Natural killer cell (primary cell): ENCODE data around the gene KCNF1. TPM values are rescaled to one million over a fixed set of nuclear protein-coding genes. Genes with fewer than 3 reads are reported as not detected.

Experiments used
- ATAC-seq, 3 donors: fragments of 150-1000 bp in 2 of 3; fragments of 200-7000 bp in 1 of 3; cut with Tn5 transposase; 1 replicate in 1 of 3; 2 replicates in 2 of 3; pipeline ENCODE4 v1.10.0; 2021; ENCODE audit warnings: mild to moderate bottlenecking in 2 of 3, moderate library complexity in 2 of 3
- DNase-seq, 2 donors: peaks; one replicate each; pipeline versions ENCODE4 v3.0.0 to v3.0.0-alpha.2; 2013 to 2021; ENCODE audit warnings: mixed read lengths in 1 of 2
- H3K27ac ChIP-seq: one replicate; pipeline ENCODE4 v1.5.1; 2013; ENCODE audit warnings: mild to moderate bottlenecking, low read length
- H3K27me3 ChIP-seq: one replicate; pipeline ENCODE4 v1.6.1; 2013; ENCODE audit warnings: low read length; ENCODE audit not compliant: control insufficient read depth, insufficient read depth
- H3K36me3 ChIP-seq: one replicate; pipeline ENCODE4 v1.6.1; 2013; ENCODE audit warnings: low read length; ENCODE audit not compliant: control insufficient read depth, insufficient read depth
- H3K4me1 ChIP-seq: one replicate; pipeline ENCODE4 v1.6.1; 2013; ENCODE audit warnings: low read length; ENCODE audit not compliant: control insufficient read depth, insufficient read depth
- H3K4me3 ChIP-seq: one replicate; pipeline ENCODE4 v1.5.1; 2013; ENCODE audit warnings: low read length
- H3K9me3 ChIP-seq: one replicate; pipeline ENCODE4 v1.6.1; 2013; ENCODE audit warnings: low read length; ENCODE audit not compliant: control insufficient read depth, insufficient read depth
- H3K27ac Mint-ChIP-seq, 2 donors: one replicate each; pipeline ENCODE4 v1.8.0; 2022; ENCODE audit warnings: mild to moderate bottlenecking in 2 of 2, mixed read lengths in 2 of 2, moderate library complexity in 1 of 2
- H3K27me3 Mint-ChIP-seq, 2 donors: one replicate each; pipeline ENCODE4 v1.8.0; 2022; ENCODE audit warnings: low read depth in 2 of 2, mixed read lengths in 2 of 2
- H3K36me3 Mint-ChIP-seq: one replicate; pipeline ENCODE4 v1.8.0; 2022; ENCODE audit warnings: mixed read lengths
- H3K4me1 Mint-ChIP-seq, 2 donors: one replicate each; pipeline ENCODE4 v1.8.0; 2022; ENCODE audit warnings: mixed read lengths in 2 of 2
- H3K4me3 Mint-ChIP-seq: one replicate; pipeline ENCODE4 v1.8.0; 2022; ENCODE audit warnings: mild to moderate bottlenecking, moderate library complexity, mixed read lengths
- H3K9me3 Mint-ChIP-seq, 2 donors: one replicate each; pipeline ENCODE4 v1.8.0; 2022; ENCODE audit warnings: mixed read lengths in 2 of 2
- CTCF ChIP-seq: fragments of 200-600 bp; IDR thresholded peaks from one replicate; pipeline ENCODE4 v1.8.0; 2022; ENCODE audit warnings: antibody characterized with exemption
- WGBS: methylation state at CpG from one replicate; pipeline ENCODE4 v1.1.7; 2013; ENCODE audit warnings: missing lambda C conversion rate; ENCODE audit not compliant: insufficient coverage; 5-methylcytosine and 5-hydroxymethylcytosine counted together
- intact Hi-C: fragments of 100-400 bp; cut with micrococcal nuclease; formaldehyde crosslinking; loops from one replicate; pipeline ENCODE4 v1.14.2; 2022
- total RNA-seq, 4 donors: library from RNA; stranded (reverse); fragments of 120-200 nt in 1 of 4; gene quantifications; one replicate each; pipeline versions ENCODE4 v1.2.3 to v1.2.4, GENCODE V29; 2013 to 2022

The KCNF1 gene
- total RNA-seq, 3 donors from 2014 or later (not counting 1 experiment from before 2014, with no cell fraction given) = not detected

DNA sequence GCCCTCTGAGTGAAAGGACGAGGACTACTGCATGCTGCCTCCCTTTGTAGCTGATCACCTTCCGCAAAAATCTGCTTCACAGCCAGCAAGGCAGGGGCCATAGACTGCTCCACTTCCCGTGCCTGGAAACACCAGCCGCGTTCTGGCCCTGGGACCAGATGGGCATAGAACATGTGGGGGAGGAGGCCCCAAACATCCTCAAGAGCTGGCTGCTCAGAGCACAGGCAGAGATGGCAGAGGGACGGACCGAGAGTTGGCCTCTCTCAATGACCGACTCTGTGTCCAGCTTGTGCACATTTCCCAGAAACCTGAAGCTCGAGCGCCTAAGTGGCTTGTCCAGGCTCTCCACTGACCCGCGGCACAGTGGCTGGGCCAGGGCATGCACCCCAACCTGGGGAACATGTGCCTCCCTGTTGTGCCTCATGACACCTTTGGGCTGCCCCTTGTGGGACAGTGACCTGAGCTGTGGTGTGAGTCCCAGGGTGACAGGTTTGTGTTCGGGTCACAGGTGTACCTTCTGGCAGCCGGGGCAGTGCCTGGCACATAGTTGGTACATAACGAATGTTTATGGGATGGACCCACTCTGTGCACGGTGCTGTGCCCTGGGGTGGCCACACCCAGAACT, 9.1 kb downstream of the KCNF1 start:
- no peak for TF ChIP-seq CTCF
- H3K27ac Mint-ChIP-seq = no peak overlapping the region
- no peaks in the 10 kb centered on the region for H3K27me3 ChIP-seq
- H3K27me3 Mint-ChIP-seq = peaks cover 5 to 15% of the 10 kb centered on the region in 2 donors
- H3K36me3 ChIP-seq = no peaks in the 10 kb centered on the region
- no peak overlapping the region for H3K27ac ChIP-seq
- intact Hi-C loops = no loop called here
- ATAC-seq = no peak
- 91% methylated on average over 16 of the region's 16 CpGs for WGBS
- no peaks in the 10 kb centered on the region for H3K4me1 Mint-ChIP-seq
- H3K9me3 ChIP-seq = no peaks in the 10 kb centered on the region
- H3K4me3 Mint-ChIP-seq = no peak overlapping the region
- H3K36me3 Mint-ChIP-seq = no peaks in the 10 kb centered on the region
- no peak overlapping the region for H3K4me3 ChIP-seq
- H3K9me3 Mint-ChIP-seq = no peaks in the 10 kb centered on the region
- DNase-seq = no peak
- H3K4me1 ChIP-seq = no peaks in the 10 kb centered on the region

DNA sequence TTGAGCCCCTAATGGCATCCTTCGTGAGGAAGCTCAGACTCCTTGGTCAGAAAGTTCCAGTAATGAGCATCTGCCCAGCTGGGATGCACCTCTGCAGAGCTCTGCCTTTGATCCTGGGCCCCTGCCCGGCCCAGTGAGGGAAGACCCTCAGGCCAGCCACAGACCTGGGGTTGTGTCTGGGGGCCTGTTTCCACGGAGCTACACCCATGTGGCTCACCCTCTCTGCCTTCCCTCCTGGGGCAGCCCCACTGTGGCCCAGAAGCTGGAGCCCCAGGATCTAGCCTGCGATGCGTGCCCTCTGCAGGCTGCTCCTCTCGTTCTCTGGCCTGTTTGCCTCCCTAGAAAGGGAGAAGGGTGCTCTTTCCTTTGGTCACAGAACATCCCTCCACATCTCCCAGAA, 9.8 kb downstream of the KCNF1 start:
- Mint-ChIP-seq H3K36me3 (no peaks in the 10 kb centered on the region), H3K27ac (no peak overlapping the region), H3K9me3 (no peaks in the 10 kb centered on the region), H3K27me3 (peaks cover 3 to 17% of the 10 kb centered on the region in 2 donors), H3K4me1 (no peaks in the 10 kb centered on the region), H3K4me3 (no peak overlapping the region)
- Histone ChIP-seq H3K27ac (no peak overlapping the region), H3K9me3 (no peaks in the 10 kb centered on the region), H3K36me3 (no peaks in the 10 kb centered on the region), H3K4me1 (no peaks in the 10 kb centered on the region), H3K4me3 (no peak overlapping the region), H3K27me3 (no peaks in the 10 kb centered on the region)
- DNase-seq (no peak), ATAC-seq (no peak)
- WGBS = 91% methylated on average over 6 of the region's 6 CpGs
- TF ChIP-seq CTCF = no peak
- intact Hi-C loops = no loop called here

GRCh38 chr2:10922307-10923007, 10.7 kb downstream of the KCNF1 start:
- H3K9me3 Mint-ChIP-seq = no peaks in the 10 kb centered on the region
- no peaks in the 10 kb centered on the region for H3K9me3 ChIP-seq
- ATAC-seq (no peak), DNase-seq (no peak)
- H3K27ac ChIP-seq = no peak overlapping the region
- H3K4me3 Mint-ChIP-seq = no peak overlapping the region
- H3K27me3 ChIP-seq = no peaks in the 10 kb centered on the region
- intact Hi-C loops = no loop called here
- no peak for TF ChIP-seq CTCF
- H3K36me3 Mint-ChIP-seq = no peaks in the 10 kb centered on the region
- no peak overlapping the region for H3K27ac Mint-ChIP-seq
- 77% methylated on average over 20 of the region's 20 CpGs for whole genome bisulfite sequencing
- peaks cover 3 to 8% of the 10 kb centered on the region in 2 donors for H3K27me3 Mint-ChIP-seq
- no peaks in the 10 kb centered on the region for H3K4me1 ChIP-seq
- no peaks in the 10 kb centered on the region for H3K36me3 ChIP-seq
- no peaks in the 10 kb centered on the region for H3K4me1 Mint-ChIP-seq
- H3K4me3 ChIP-seq = no peak overlapping the region
